ENCODE measurements around the gene TRAF2. TPM values are rescaled to one million over a fixed set of nuclear protein-coding genes. Genes with fewer than 3 reads are reported as not detected.

Gene TRAF2
- total and polyA plus RNA-seq, 9 of the 15 experiments (the other 6 are each of a cell fraction or from before 2014, with no cell fraction given): 0.24 to 45.2 (median 18.0) TPM

DNA sequence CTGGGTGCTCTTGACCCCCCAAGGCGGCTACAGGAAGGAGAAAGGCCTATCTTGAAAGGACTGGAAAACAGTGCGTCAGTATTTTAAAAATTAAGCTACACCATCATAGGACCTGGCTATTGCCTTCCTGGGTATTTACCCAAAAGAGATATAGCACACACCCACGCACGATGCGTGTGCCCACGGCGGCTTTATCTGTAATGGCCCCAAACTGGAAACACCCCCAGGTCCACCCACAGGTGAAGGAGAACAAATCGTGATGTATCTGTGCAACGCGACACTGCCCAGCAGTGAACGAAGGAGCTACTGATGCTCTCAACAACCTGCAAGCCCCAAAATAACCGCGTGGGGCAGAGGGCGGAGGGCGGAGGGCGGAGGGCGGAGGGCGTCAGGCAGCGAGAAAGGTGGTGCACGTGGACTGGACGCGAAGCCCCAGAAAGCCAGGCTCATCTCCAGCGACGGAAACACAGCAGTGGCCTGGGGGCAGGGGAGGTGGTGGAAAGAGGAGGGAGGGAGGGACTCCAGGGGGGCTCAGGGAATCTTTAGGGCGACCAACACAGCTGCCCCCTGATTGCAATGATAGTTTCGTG is 78.6 kb downstream of the TRAF2 start (continued):
- TF ChIP-seq, protein P1, sequence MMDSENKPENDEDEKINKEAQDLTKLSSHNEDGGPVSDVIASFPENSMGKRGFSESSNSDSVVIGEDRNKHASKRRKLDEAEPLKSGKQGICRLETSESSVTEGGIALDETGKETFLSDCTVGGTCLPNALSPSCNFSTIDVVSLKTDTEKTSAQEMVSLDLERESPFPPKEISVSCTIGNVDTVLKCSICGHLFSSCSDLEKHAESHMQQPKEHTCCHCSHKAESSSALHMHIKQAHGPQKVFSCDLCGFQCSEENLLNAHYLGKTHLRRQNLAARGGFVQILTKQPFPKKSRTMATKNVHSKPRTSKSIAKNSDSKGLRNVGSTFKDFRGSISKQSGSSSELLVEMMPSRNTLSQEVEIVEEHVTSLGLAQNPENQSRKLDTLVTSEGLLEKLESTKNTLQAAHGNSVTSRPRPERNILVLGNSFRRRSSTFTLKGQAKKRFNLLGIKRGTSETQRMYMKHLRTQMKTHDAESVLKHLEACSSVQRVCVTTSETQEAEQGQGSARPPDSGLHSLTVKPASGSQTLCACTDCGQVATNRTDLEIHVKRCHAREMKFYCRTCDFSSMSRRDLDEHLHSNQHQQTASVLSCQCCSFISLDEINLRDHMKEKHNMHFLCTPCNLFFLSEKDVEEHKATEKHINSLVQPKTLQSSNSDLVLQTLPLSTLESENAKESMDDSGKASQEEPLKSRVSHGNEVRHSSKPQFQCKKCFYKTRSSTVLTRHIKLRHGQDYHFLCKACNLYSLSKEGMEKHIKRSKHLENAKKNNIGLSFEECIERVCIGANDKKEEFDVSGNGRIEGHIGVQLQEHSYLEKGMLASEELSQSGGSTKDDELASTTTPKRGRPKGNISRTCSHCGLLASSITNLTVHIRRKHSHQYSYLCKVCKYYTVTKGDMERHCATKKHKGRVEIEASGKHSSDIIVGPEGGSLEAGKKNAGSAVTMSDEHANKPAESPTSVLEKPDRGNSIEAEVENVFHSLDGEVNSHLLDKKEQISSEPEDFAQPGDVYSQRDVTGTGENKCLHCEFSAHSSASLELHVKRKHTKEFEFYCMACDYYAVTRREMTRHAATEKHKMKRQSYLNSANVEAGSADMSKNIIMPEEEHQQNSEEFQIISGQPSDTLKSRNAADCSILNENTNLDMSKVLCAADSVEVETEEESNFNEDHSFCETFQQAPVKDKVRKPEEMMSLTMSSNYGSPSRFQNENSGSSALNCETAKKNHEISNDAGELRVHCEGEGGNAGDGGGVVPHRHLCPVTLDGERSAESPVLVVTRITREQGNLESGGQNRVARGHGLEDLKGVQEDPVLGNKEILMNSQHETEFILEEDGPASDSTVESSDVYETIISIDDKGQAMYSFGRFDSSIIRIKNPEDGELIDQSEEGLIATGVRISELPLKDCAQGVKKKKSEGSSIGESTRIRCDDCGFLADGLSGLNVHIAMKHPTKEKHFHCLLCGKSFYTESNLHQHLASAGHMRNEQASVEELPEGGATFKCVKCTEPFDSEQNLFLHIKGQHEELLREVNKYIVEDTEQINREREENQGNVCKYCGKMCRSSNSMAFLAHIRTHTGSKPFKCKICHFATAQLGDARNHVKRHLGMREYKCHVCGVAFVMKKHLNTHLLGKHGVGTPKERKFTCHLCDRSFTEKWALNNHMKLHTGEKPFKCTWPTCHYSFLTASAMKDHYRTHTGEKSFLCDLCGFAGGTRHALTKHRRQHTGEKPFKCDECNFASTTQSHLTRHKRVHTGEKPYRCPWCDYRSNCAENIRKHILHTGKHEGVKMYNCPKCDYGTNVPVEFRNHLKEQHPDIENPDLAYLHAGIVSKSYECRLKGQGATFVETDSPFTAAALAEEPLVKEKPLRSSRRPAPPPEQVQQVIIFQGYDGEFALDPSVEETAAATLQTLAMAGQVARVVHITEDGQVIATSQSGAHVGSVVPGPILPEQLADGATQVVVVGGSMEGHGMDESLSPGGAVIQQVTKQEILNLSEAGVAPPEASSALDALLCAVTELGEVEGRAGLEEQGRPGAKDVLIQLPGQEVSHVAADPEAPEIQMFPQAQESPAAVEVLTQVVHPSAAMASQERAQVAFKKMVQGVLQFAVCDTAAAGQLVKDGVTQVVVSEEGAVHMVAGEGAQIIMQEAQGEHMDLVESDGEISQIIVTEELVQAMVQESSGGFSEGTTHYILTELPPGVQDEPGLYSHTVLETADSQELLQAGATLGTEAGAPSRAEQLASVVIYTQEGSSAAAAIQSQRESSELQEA (IDR thresholded peaks at IDR 0.05; ENCODE audit: low read depth): 0 out of 2 replicates have a peak, but pooled peaks have one; percentile 1
